ENCODE results near the gene CLINT1. TPM values are rescaled to one million over a fixed set of nuclear protein-coding genes. Genes with fewer than 3 reads are reported as not detected.

Gene CLINT1
- total RNA-seq, 5 donors from 2014 or later (not counting 1 experiment from before 2014, with no cell fraction given), result 61.1 to 78.6 (median 63.6) TPM

- ATAC-seq (replicated peaks in 1 of 4), result no peak
Observed at GRCh38 chr5:157839157-157839795, 19.7 kb downstream of the CLINT1 start.

GRCh38 chr5:157836121-157836753 is 22.7 kb downstream of the CLINT1 start:
- DNase-seq (no peak), ATAC-seq (replicated peaks in 1 of 4) (no peak)
- Histone ChIP-seq H3K36me3 (ENCODE audit: control insufficient read depth in 2 of 2, extremely low read depth in 1 of 2, insufficient read depth in 1 of 2, low read length in 1 of 2) (no peaks in the 10 kb centered on the region), H3K27ac (ENCODE audit: low read length) (no peak overlapping the region), H3K9me3 (no peaks in the 10 kb centered on the region), H3K4me3 (ENCODE audit: control insufficient read depth in 1 of 2, extremely low read depth in 1 of 2, low read length in 1 of 2) (no peak overlapping the region), H3K27me3 (replicated peaks in 1 of 2; ENCODE audit: control insufficient read depth in 2 of 2, extremely low read depth in 1 of 2, insufficient read depth in 2 of 2, low read length in 1 of 2) (no peaks in the 10 kb centered on the region), H3K4me1 (ENCODE audit: control insufficient read depth in 1 of 2, extremely low read depth in 1 of 2, insufficient read depth in 2 of 2, low read length in 2 of 2) (no peaks in the 10 kb centered on the region)
- Mint-ChIP-seq H3K27me3 (no peaks in the 10 kb centered on the region), H3K4me3 (no peak overlapping the region), H3K27ac (no peak overlapping the region), H3K36me3 (peaks cover 9% of the 10 kb centered on the region), H3K4me1 (peaks cover 49 to 65% (median 52%) of the 10 kb centered on the region in 3 donors), H3K9me3 (no peaks in the 10 kb centered on the region)
- WGBS (ENCODE audit: insufficient coverage), result 100% methylated on average over 2 of the region's 2 CpGs
- ChIA-PET POLR2A (no interaction called here), CTCF (no interaction called here)

More at GRCh38 chr5:157839157-157839795, 19.7 kb downstream of the CLINT1 start:
- Histone ChIP-seq H3K4me3 (ENCODE audit: control insufficient read depth in 1 of 2, extremely low read depth in 1 of 2, low read length in 1 of 2) (no peak overlapping the region), H3K36me3 (ENCODE audit: control insufficient read depth in 2 of 2, extremely low read depth in 1 of 2, insufficient read depth in 1 of 2, low read length in 1 of 2) (peaks cover 0 to 5% of the 10 kb centered on the region in 2 donors), H3K27ac (ENCODE audit: low read length) (no peak overlapping the region), H3K27me3 (replicated peaks in 1 of 2; ENCODE audit: control insufficient read depth in 2 of 2, extremely low read depth in 1 of 2, insufficient read depth in 2 of 2, low read length in 1 of 2) (no peaks in the 10 kb centered on the region), H3K4me1 (ENCODE audit: control insufficient read depth in 1 of 2, extremely low read depth in 1 of 2, insufficient read depth in 2 of 2, low read length in 2 of 2) (no peaks in the 10 kb centered on the region), H3K9me3 (no peaks in the 10 kb centered on the region)
- H3K4me3 Mint-ChIP-seq, result no peak overlapping the region
- H3K27ac Mint-ChIP-seq, result no peak overlapping the region
- no peak for DNase-seq
- ChIA-PET CTCF (no interaction called here), POLR2A (no interaction called here)
- no peaks in the 10 kb centered on the region for H3K9me3 Mint-ChIP-seq
- H3K4me1 Mint-ChIP-seq, result peaks cover 39 to 52% (median 41%) of the 10 kb centered on the region in 3 donors
- H3K36me3 Mint-ChIP-seq, result peaks cover 14% of the 10 kb centered on the region
- 100% methylated on average over 1 of the region's 8 CpGs for WGBS (ENCODE audit: insufficient coverage)
- H3K27me3 Mint-ChIP-seq, result no peaks in the 10 kb centered on the region

GRCh38 chr5:157835041-157835440 is 23.9 kb downstream of the CLINT1 start:
- no peaks in the 10 kb centered on the region for H3K27me3 Mint-ChIP-seq
- Histone ChIP-seq H3K9me3 (no peaks in the 10 kb centered on the region), H3K27me3 (replicated peaks in 1 of 2; ENCODE audit: control insufficient read depth in 2 of 2, extremely low read depth in 1 of 2, insufficient read depth in 2 of 2, low read length in 1 of 2) (no peaks in the 10 kb centered on the region), H3K4me3 (ENCODE audit: control insufficient read depth in 1 of 2, extremely low read depth in 1 of 2, low read length in 1 of 2) (no peak overlapping the region), H3K4me1 (ENCODE audit: control insufficient read depth in 1 of 2, extremely low read depth in 1 of 2, insufficient read depth in 2 of 2, low read length in 2 of 2) (no peaks in the 10 kb centered on the region), H3K36me3 (ENCODE audit: control insufficient read depth in 2 of 2, extremely low read depth in 1 of 2, insufficient read depth in 1 of 2, low read length in 1 of 2) (no peaks in the 10 kb centered on the region), H3K27ac (ENCODE audit: low read length) (no peak overlapping the region)
- ATAC-seq (replicated peaks in 1 of 4) (no peak), DNase-seq (no peak)
- peaks cover 49 to 64% (median 51%) of the 10 kb centered on the region in 3 donors for H3K4me1 Mint-ChIP-seq
- POLR2A ChIA-PET, result no interaction called here
- H3K4me3 Mint-ChIP-seq, result no peak overlapping the region
- 67% methylated on average over 3 of the region's 5 CpGs for WGBS (ENCODE audit: insufficient coverage)
- H3K9me3 Mint-ChIP-seq, result no peaks in the 10 kb centered on the region
- CTCF ChIA-PET, result no interaction called here
- H3K27ac Mint-ChIP-seq, result no peak overlapping the region
- H3K36me3 Mint-ChIP-seq, result peaks cover 4% of the 10 kb centered on the region

GRCh38 chr5:157828944-157829639 is 29.9 kb downstream of the CLINT1 start:
- Histone ChIP-seq H3K4me1 (ENCODE audit: control insufficient read depth in 1 of 2, extremely low read depth in 1 of 2, insufficient read depth in 2 of 2, low read length in 2 of 2) (peaks cover 0 to 6% of the 10 kb centered on the region in 2 experiments), H3K9me3 (no peaks in the 10 kb centered on the region), H3K36me3 (ENCODE audit: control insufficient read depth in 2 of 2, extremely low read depth in 1 of 2, insufficient read depth in 1 of 2, low read length in 1 of 2) (no peaks in the 10 kb centered on the region), H3K27me3 (replicated peaks in 1 of 2; ENCODE audit: control insufficient read depth in 2 of 2, extremely low read depth in 1 of 2, insufficient read depth in 2 of 2, low read length in 1 of 2) (no peaks in the 10 kb centered on the region), H3K27ac (ENCODE audit: low read length) (no peak overlapping the region), H3K4me3 (ENCODE audit: control insufficient read depth in 1 of 2, extremely low read depth in 1 of 2, low read length in 1 of 2) (no peak overlapping the region)
- peaks cover 57 to 67% (median 60%) of the 10 kb centered on the region in 3 donors for H3K4me1 Mint-ChIP-seq
- ChIA-PET CTCF (interaction anchor here (0.6 to 1.7 kb wide), 10 partner anchors 12 to 1372 kb away, joined by 3 to 8 read pairs (median 4); no protein-coding TSS in a partner anchor), POLR2A (interaction anchor here (0.6 kb wide), 2 partner anchors 907 to 1243 kb away, joined by 3 to 4 read pairs; no protein-coding TSS in a partner anchor)
- ATAC-seq (replicated peaks in 1 of 4) (peak in 1 of 4 experiments; percentile 45), DNase-seq (peak in 1 of 35 experiments; percentile 23)
- H3K4me3 Mint-ChIP-seq, result no peak overlapping the region
- no peaks in the 10 kb centered on the region for H3K27me3 Mint-ChIP-seq
- H3K36me3 Mint-ChIP-seq, result peaks cover 6% of the 10 kb centered on the region
- WGBS (ENCODE audit: insufficient coverage), result 71% methylated on average over 1 of the region's 4 CpGs
- H3K9me3 Mint-ChIP-seq, result no peaks in the 10 kb centered on the region
- H3K27ac Mint-ChIP-seq, result peak overlapping the region in 1 of 2 donors; percentile 28

- no peak overlapping the region for H3K27ac ChIP-seq (ENCODE audit: low read length)
- H3K9me3 ChIP-seq, result no peaks in the 10 kb centered on the region
- no peaks in the 10 kb centered on the region for H3K9me3 Mint-ChIP-seq
Observed at GRCh38 chr5:157828105-157828943, 30.6 kb downstream of the CLINT1 start.

GRCh38 chr5:157827423-157827822 is 31.5 kb downstream of the CLINT1 start:
- ChIA-PET POLR2A (no interaction called here), CTCF (no interaction called here)
- Histone ChIP-seq H3K27ac (ENCODE audit: low read length) (no peak overlapping the region), H3K36me3 (ENCODE audit: control insufficient read depth in 2 of 2, extremely low read depth in 1 of 2, insufficient read depth in 1 of 2, low read length in 1 of 2) (no peaks in the 10 kb centered on the region), H3K27me3 (replicated peaks in 1 of 2; ENCODE audit: control insufficient read depth in 2 of 2, extremely low read depth in 1 of 2, insufficient read depth in 2 of 2, low read length in 1 of 2) (no peaks in the 10 kb centered on the region), H3K4me3 (ENCODE audit: control insufficient read depth in 1 of 2, extremely low read depth in 1 of 2, low read length in 1 of 2) (no peak overlapping the region), H3K9me3 (no peaks in the 10 kb centered on the region), H3K4me1 (ENCODE audit: control insufficient read depth in 1 of 2, extremely low read depth in 1 of 2, insufficient read depth in 2 of 2, low read length in 2 of 2) (peaks cover 0 to 6% of the 10 kb centered on the region in 2 experiments)
- H3K9me3 Mint-ChIP-seq, result peaks cover 0 to 3% (median 2%) of the 10 kb centered on the region in 3 donors
- DNase-seq (no peak), ATAC-seq (replicated peaks in 1 of 4) (no peak)
- peaks cover 15% of the 10 kb centered on the region for H3K36me3 Mint-ChIP-seq
- H3K4me1 Mint-ChIP-seq, result peaks cover 43 to 59% (median 51%) of the 10 kb centered on the region in 3 donors
- WGBS (ENCODE audit: insufficient coverage), result no CpG with 5 or more reads among the region's 3 CpGs
- no peaks in the 10 kb centered on the region for H3K27me3 Mint-ChIP-seq
- H3K27ac Mint-ChIP-seq, result peak overlapping the region in 1 of 2 donors; percentile 28
- H3K4me3 Mint-ChIP-seq, result no peak overlapping the region

More at GRCh38 chr5:157828105-157828943, 30.6 kb downstream of the CLINT1 start:
- Histone ChIP-seq H3K4me1 (ENCODE audit: control insufficient read depth in 1 of 2, extremely low read depth in 1 of 2, insufficient read depth in 2 of 2, low read length in 2 of 2) (peaks cover 0 to 6% of the 10 kb centered on the region in 2 experiments), H3K36me3 (ENCODE audit: control insufficient read depth in 2 of 2, extremely low read depth in 1 of 2, insufficient read depth in 1 of 2, low read length in 1 of 2) (no peaks in the 10 kb centered on the region), H3K27me3 (replicated peaks in 1 of 2; ENCODE audit: control insufficient read depth in 2 of 2, extremely low read depth in 1 of 2, insufficient read depth in 2 of 2, low read length in 1 of 2) (no peaks in the 10 kb centered on the region), H3K4me3 (ENCODE audit: control insufficient read depth in 1 of 2, extremely low read depth in 1 of 2, low read length in 1 of 2) (no peak overlapping the region)
- Mint-ChIP-seq H3K27ac (peak overlapping the region in 1 of 2 donors; percentile 5), H3K27me3 (no peaks in the 10 kb centered on the region), H3K4me3 (no peak overlapping the region), H3K36me3 (peaks cover 6% of the 10 kb centered on the region), H3K4me1 (peaks cover 50 to 62% (median 56%) of the 10 kb centered on the region in 3 donors)
- ChIA-PET POLR2A (no interaction called here), CTCF (interaction anchor here (0.6 to 1.7 kb wide), 5 partner anchors 11 to 917 kb away, joined by 3 to 5 read pairs (median 4); no protein-coding TSS in a partner anchor)
- no peak for DNase-seq
- ATAC-seq (replicated peaks in 1 of 4), result peak in 1 of 4 experiments; percentile 32
- WGBS (ENCODE audit: insufficient coverage), result 29% methylated on average over 1 of the region's 8 CpGs
